Activated CD8-positive, alpha-beta memory T cell treated with anti-CD3 and anti-CD28 coated beads, Interleukin-2, amount 50 U/mL, for 1 hour (primary cell): Measurements from ENCODE around the gene IL1RL2.

Experiments used
- DNase-seq: peaks from one replicate; pipeline ENCODE4 v3.0.0-alpha.2; 2020; ENCODE audit errors: extremely low read depth

The IL1RL2 gene

DNA sequence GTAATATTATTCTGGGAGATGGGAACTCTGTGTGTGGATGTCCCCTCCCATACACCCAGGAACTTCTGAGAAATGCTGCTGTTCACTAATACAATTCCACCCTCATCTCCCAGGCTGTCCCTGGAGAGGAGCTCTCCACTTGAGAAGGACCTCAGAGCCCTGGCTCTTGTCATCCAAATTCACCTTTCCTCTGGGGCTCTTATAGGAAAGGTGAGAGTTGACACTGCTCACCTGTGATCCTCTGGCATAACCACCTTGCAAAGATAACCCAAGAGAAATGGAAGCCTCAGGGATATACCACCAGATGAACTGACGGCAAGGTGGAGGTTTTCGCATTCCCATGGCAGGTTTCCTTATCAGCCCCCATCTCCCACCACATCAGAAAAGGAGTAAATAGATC, 52.0 kb downstream of the IL1RL2 start:
- DNase-seq = no peak

DNA sequence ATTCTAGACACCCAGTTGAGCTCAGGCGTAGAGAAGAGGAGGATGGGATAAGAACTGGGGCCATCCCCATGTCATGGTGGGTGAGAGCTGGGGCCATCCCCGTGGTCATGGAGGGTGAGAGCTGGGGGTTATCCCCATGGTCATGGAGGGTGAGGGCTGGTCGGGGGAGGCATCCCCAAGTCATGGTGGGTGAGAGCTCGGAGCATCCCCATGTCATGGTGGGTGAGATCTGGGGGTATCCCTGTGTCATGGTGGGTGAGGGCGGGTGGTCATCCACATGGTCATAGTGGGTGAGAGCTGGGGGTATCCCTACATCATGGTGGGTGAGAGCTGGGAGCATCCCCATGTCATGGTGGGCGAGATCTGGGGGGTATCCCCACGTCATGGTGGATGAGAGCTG, 52.5 kb downstream of the IL1RL2 start:
- DNase-seq = no peak

DNA sequence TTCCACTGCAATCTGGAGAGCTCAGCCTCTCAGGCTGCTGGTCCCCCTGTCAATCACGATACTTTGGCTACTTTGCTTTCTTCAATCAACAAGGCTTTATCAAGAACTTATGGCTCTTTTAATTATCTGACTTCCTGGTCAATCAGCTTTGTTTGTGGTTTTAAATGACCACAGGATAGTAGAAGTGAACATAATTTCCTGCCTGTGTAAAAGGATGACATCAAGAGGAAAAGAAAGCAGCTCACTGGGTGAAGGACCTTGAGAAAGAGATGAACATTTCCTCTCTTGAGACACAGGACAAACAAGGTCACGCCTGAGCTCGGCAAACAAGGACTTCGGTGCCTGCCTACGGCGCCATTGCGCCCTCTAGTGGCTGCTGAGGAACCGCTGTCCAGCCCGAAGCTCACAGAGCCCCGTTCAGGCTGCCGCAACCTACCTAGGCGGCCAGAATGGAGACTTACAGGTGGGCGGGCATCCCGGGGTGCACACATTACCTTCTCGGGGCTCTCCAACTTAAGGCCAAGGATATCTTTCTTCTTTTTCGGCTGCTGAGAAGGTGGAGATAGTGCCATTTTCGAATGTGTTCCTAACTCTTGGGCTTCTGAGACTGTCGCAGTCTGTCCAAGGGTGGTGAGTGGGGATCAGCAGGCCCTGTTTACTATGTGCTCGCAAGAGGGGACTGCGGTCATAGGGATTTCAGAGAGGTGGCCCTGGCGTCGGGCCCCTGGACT, 54.0 kb downstream of the IL1RL2 start:
- peak; percentile 55 for DNase-seq

DNA sequence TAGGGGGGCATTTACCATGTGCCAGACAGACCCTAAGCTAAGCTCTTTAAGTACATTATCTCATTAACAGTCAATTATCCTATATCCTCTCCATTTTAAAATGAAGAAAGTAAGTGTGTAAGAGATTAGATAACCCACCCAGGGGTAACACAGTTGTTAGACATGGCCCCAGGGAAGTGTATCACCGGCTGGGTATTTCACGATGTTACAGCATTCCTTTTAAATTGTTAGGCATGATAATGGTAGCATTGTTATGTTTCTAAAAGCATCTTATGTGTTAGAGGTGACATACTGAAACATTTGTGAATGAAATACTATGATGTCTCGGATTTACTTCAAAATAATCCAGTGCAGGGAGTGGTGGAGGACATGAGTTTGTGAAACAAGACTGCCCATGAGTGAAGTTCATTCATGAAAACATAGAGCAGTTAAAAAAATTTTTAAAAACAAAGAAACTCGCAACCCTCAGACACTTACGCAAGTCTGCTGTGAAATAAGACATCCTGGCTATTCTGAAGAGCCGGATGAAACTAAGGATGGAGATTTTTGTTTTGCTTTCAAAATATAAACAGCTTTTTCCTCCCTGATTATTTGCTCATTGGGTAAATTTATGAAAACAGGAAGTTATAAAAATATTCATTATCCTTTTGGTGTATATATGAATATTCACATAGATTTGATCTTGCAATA, 54.9 kb downstream of the IL1RL2 start:
- no peak for DNase-seq

DNA sequence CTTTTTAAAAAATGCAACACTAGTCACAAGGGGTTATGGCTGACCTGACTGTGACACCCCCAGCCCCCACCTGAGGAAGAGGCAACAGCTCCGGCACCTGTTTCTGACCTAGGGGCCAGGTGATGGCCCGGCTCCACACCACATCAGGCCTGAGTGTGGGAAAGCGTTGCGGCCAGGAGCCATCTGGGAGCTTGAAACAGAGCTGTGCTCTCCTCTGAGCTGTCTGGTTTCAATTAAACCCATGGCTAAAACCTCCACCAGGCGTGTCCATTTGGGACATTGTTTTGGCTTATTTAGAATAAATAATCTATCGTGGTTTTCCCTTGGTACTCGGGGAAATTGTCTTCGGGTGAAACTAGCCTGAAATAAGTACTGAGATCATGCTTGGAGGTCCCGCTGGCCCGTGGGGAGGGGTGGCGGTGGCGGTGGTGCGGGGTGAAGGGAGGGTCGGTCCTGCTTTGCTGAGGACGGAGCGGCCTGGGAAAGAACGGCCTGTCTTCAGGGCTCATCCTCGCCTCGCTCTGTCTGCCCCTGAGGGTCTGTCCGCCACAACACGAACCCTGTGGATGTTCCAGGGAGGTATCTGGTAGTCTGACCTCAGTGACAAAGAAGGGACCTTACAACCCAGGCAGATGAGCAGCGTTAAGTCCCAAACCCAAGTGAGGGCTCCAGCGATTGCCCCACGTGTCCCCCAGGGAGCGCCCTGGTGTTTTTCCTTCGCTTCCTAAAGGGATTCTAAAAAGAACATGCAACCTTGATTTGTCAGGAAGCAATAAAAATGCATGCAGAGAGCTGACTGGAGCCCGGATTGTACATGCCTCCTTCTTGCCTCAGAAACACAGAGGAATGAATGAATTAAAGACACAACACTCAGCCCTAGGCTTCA, 58.7 kb downstream of the IL1RL2 start:
- DNase-seq = no peak

GRCh38 chr2:102250278-102250821, 63.5 kb downstream of the IL1RL2 start:
- DNase-seq = no peak

DNA sequence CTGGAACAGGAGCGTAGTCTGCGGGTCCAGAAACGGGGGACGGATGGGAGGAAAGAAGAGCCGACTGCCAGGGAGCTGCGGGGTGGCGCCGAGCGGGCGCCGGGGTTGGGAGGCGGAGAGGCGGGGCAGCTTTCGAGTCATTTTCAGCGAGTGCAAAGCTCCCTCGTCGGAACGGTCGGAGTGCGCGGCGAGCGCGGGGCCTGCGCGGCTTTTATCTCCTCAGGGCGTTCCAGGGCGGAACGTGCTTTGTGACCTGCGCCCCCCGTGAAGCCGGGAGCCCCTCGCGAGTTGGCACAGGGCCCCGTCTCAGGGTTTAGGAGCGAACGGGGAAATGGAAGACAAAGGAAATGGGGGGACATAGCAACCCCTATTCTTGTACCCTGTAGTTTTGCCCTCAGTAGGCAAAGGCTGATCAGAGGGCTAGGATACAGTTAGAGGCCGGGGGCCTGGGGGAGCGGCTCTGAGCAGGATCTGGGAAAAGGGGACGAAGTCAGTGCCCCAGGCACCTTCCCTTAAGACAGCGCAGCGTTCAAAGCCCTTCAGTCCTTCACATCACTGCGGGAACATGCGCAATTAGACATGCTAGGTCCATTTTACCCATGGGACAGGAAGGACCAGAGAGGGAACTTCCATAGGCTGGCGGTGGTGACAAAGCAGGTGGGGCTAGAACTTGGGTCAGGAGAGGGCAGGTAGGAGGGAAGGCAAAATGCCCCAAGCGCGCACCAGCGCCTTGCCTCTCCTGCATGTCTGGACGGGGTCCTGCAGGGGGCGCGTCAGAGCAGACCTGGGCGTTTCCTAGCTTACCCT, 64.4 kb downstream of the IL1RL2 start:
- DNase-seq = no peak

- DNase-seq = no peak
These were observed 65.0 kb downstream of the IL1RL2 start for GRCh38 chr2:102251849-102252203.

GRCh38 chr2:102252236-102252635, 65.4 kb downstream of the IL1RL2 start:
- DNase-seq = no peak

DNA sequence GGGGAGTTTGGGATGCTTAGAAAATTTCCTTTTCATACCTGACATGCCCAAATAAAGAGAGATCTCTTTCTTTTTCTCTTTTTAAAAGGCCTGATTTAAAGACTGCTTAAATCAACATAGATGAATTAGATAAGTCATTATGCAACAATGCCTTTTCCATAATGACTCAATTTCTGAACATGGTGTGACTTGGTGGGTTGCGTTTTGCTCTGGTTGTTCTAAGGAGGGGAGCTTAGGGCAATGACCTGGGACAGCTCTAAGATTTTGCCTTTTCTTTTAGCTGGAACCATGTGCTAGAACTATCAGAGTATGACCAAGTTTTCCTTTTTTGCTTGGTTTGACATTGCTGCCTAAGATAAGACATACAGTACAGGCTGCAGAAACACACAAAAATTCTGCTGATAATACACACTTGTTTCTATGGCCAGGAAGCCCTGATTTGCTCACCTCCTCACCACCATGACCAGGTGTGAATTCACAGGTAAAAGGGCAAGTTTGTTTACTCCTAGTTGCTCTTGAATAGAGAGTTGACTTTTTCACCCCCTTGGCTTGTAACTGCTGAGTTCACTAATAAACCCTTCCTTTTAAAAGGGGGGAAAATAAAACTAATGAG, 66.4 kb downstream of the IL1RL2 start:
- DNase-seq = no peak

GRCh38 chr2:102253753-102254150, 66.9 kb downstream of the IL1RL2 start:
- DNase-seq = no peak

- DNase-seq = no peak
These were observed 69.5 kb downstream of the IL1RL2 start for GRCh38 chr2:102256276-102256675.

DNA sequence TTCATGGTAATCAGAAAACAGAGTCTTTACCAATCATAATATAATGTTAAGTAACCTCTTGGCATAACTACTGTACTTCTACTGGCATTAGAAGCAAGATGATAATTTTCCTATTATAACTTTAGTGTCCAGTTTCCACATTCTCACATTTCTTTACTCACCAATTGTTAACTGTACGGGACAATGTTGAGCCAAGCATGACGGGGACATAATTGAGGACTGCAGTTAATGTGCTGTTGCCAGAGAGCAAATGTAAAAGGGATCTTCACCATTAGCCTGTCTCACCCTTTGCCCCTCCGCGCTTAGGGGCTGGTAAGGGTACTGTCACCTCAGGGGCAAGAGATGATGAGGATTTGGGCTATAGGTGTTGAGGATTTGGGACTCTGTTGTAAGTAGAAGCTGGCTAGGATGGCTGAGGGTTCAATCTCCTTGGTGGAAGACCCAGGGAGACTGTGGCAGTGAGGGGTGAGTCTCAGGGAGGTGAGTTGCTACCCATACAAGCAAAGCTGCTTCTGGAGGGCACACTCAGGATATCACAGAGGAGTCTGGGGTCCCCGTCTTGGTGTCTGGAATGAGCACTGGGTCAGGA, 70.1 kb downstream of the IL1RL2 start:
- DNase-seq = no peak

- no peak for DNase-seq
These were observed 71.2 kb downstream of the IL1RL2 start for GRCh38 chr2:102258025-102258385.

GRCh38 chr2:102258386-102259074, 71.7 kb downstream of the IL1RL2 start:
- no peak for DNase-seq

GRCh38 chr2:102261467-102262135, 74.8 kb downstream of the IL1RL2 start:
- no peak for DNase-seq

- no peak for DNase-seq
These were observed 75.7 kb downstream of the IL1RL2 start for GRCh38 chr2:102262216-102263129.

- no peak for DNase-seq
These were observed 78.1 kb downstream of the IL1RL2 start for GRCh38 chr2:102264952-102265351.
